DND-41 (cell line): ENCODE data around the gene ANKRD65.
"Not testable (repeated sequence)": the region's sequence is repeated elsewhere in the genome, so short reads cannot be mapped to it uniquely, and the experiment has no call there.

Source experiments
- ATAC-seq: fragments of 200-7000 bp; cut with Tn5 transposase; 3 replicates; pipeline ENCODE4 v1.9.1; 2021; ENCODE audit warnings: low read depth; ENCODE audit not compliant: insufficient read depth
- DNase-seq: peaks from one replicate; pipeline ENCODE4 v3.0.0-alpha.2; 2020
- H2AFZ ChIP-seq: 2 replicates; pipeline ENCODE4 v1.6.0; 2012; ENCODE audit warnings: low read depth, low read length
- H3K27ac ChIP-seq: 2 replicates; pipeline ENCODE4 v1.5.1; 2012; ENCODE audit warnings: low read length, inconsistent platforms
- H3K27me3 ChIP-seq: fragments of 200-600 bp; sonication (generic); 2 replicates; pipeline ENCODE4 v1.6.0; 2012; ENCODE audit warnings: low read length, mild to moderate bottlenecking, inconsistent platforms; ENCODE audit not compliant: insufficient read depth, poor library complexity
- H3K36me3 ChIP-seq: 2 replicates; pipeline ENCODE4 v1.5.1; 2012; ENCODE audit warnings: low read length, inconsistent platforms; ENCODE audit not compliant: insufficient read depth
- H3K4me1 ChIP-seq: 2 replicates; pipeline ENCODE4 v1.5.1; 2012; ENCODE audit warnings: mild to moderate bottlenecking, low read length; ENCODE audit not compliant: insufficient read depth
- H3K4me2 ChIP-seq: 2 replicates; pipeline ENCODE4 v1.6.0; 2012; ENCODE audit warnings: mild to moderate bottlenecking, moderate library complexity, low read length, inconsistent platforms; ENCODE audit not compliant: insufficient read depth
- H3K4me3 ChIP-seq, 2 experiments: fragments of 200-600 bp in 1 of 2; shearing (Covaris generic) in 1 of 2; 2 replicates each; pipeline ENCODE4 v1.5.1; 2012 to 2016; ENCODE audit warnings: inconsistent platforms in 2 of 2, low read length in 2 of 2, mild to moderate bottlenecking in 2 of 2, low read depth in 1 of 2, moderate library complexity in 1 of 2
- H3K79me2 ChIP-seq: 2 replicates; pipeline ENCODE4 v1.6.0; 2012; ENCODE audit warnings: low read length, inconsistent platforms; ENCODE audit not compliant: insufficient read depth
- H3K9ac ChIP-seq: 2 replicates; pipeline ENCODE4 v1.6.0; 2012; ENCODE audit warnings: low read depth, mild to moderate bottlenecking, inconsistent platforms, low read length, moderate library complexity
- H3K9me3 ChIP-seq: 2 replicates; pipeline ENCODE4 v1.5.1; 2012; ENCODE audit warnings: low read length, moderate library complexity, mild to moderate bottlenecking, inconsistent platforms; ENCODE audit not compliant: insufficient read depth, severe bottlenecking
- H4K20me1 ChIP-seq: 2 replicates; pipeline ENCODE4 v1.6.0; 2012; ENCODE audit warnings: low read length; ENCODE audit not compliant: insufficient read depth
- CTCF ChIP-seq: IDR thresholded peaks from 2 replicates; pipeline ENCODE4 v1.5.1; 2012; ENCODE audit warnings: borderline replicate concordance, low read length, moderate library complexity, mild to moderate bottlenecking; ENCODE audit not compliant: poor library complexity, severe bottlenecking; ENCODE audit errors: extremely low read depth
- EZH2 ChIP-seq: IDR thresholded peaks from 3 replicates; pipeline ENCODE4 v1.6.1; 2012; ENCODE audit warnings: borderline replicate concordance, low read depth, mild to moderate bottlenecking, moderate library complexity, low read length, inconsistent platforms; ENCODE audit not compliant: severe bottlenecking

ANKRD65 gene

GRCh38 chr1:1419363-1419812, 1.7 kb downstream of the ANKRD65 start:
- Histone ChIP-seq H3K9ac (no peak overlapping the region), H3K36me3 (no peaks in the 10 kb centered on the region), H3K79me2 (no peaks in the 10 kb centered on the region), H4K20me1 (no peaks in the 10 kb centered on the region), H3K27ac (no peak overlapping the region), H3K4me1 (no peaks in the 10 kb centered on the region), H3K4me2 (no peak overlapping the region), H3K4me3 (no peak overlapping the region), H3K9me3 (no peaks in the 10 kb centered on the region), H3K27me3 (no peaks in the 10 kb centered on the region), H2AFZ (no peak overlapping the region)
- TF ChIP-seq EZH2: no peak
- no peak for TF ChIP-seq CTCF
- DNase-seq (no peak), ATAC-seq (no peak)

GRCh38 chr1:1418464-1419362, 2.4 kb downstream of the ANKRD65 start:
- H3K9ac ChIP-seq: no peak overlapping the region
- no peak for ATAC-seq
- H3K9me3 ChIP-seq: no peaks in the 10 kb centered on the region
- no peaks in the 10 kb centered on the region for H3K36me3 ChIP-seq
- DNase-seq: no peak
- no peaks in the 10 kb centered on the region for H3K79me2 ChIP-seq
- no peaks in the 10 kb centered on the region for H3K27me3 ChIP-seq
- H3K27ac ChIP-seq: no peak overlapping the region
- H3K4me2 ChIP-seq: no peak overlapping the region
- no peak overlapping the region for H2AFZ ChIP-seq
- no peaks in the 10 kb centered on the region for H3K4me1 ChIP-seq
- no peak overlapping the region for H3K4me3 ChIP-seq
- TF ChIP-seq CTCF (no peak), EZH2 (no peak)
- no peaks in the 10 kb centered on the region for H4K20me1 ChIP-seq

- H3K4me3 ChIP-seq, H3K79me2 ChIP-seq, H2AFZ ChIP-seq, H3K9ac ChIP-seq, H3K36me3 ChIP-seq, H3K27ac ChIP-seq, ATAC-seq, DNase-seq, H3K4me2 ChIP-seq, H3K27me3 ChIP-seq, H3K4me1 ChIP-seq, H3K9me3 ChIP-seq, H4K20me1 ChIP-seq: not testable (repeated sequence)
Measured at GRCh38 chr1:1417825-1418463, 3.1 kb downstream of the ANKRD65 start.

- not testable (repeated sequence) for H2AFZ ChIP-seq, H3K4me2 ChIP-seq, ATAC-seq
Measured at GRCh38 chr1:1417396-1417795, 3.7 kb downstream of the ANKRD65 start.

More at GRCh38 chr1:1417396-1417795, 3.7 kb downstream of the ANKRD65 start:
- H3K27me3 ChIP-seq, H4K20me1 ChIP-seq, H3K27ac ChIP-seq, H3K79me2 ChIP-seq, H3K36me3 ChIP-seq, H3K4me1 ChIP-seq, DNase-seq, H3K9ac ChIP-seq, H3K4me3 ChIP-seq, H3K9me3 ChIP-seq: not testable (repeated sequence)
